Upper lobe of right lung (tissue), 1 donor: ENCODE results near the gene GRK5. TPM values are rescaled to one million over a fixed set of nuclear protein-coding genes. Genes with fewer than 3 reads are reported as not detected.
"Not testable (repeated sequence)": the region's sequence is repeated elsewhere in the genome, so short reads cannot be mapped to it uniquely, and the experiment has no call there.

Experiments
- ATAC-seq: fragments of 200-7000 bp; cut with Tn5 transposase; one replicate; pipeline ENCODE4 v1.9.1; 2020; ENCODE audit warnings: mild to moderate bottlenecking, moderate library complexity
- DNase-seq: peaks from one replicate; pipeline ENCODE4 v3.0.0-alpha.2; 2020
- H3K27ac ChIP-seq: fragments of 200-600 bp; one replicate; pipeline ENCODE4 v1.8.0; 2022
- H3K27me3 ChIP-seq: fragments of 200-600 bp; one replicate; pipeline ENCODE4 v1.8.0; 2022; ENCODE audit warnings: mild to moderate bottlenecking
- H3K36me3 ChIP-seq: fragments of 200-600 bp; one replicate; pipeline ENCODE4 v1.8.0; 2022
- H3K4me1 ChIP-seq: fragments of 200-600 bp; one replicate; pipeline ENCODE4 v1.8.0; 2022
- H3K4me3 ChIP-seq: fragments of 200-600 bp; one replicate; pipeline ENCODE4 v1.8.0; 2022; ENCODE audit warnings: mild to moderate bottlenecking
- H3K9me3 ChIP-seq: fragments of 200-600 bp; one replicate; pipeline ENCODE4 v1.8.0; 2022
- CTCF ChIP-seq: fragments of 200-600 bp; IDR thresholded peaks from one replicate; pipeline ENCODE4 v1.8.0; 2022; ENCODE audit warnings: antibody characterized with exemption
- intact Hi-C: fragments of 100-400 bp; cut with DNase I; formaldehyde crosslinking; loops from one replicate; pipeline ENCODE4 v1.11.0; 2022
- total RNA-seq: library from RNA; stranded (reverse); fragmentation: NEBNext Ultra II Directional; extraction: Animal tissue kit (Norgen Biotek cat#: 25700); gene quantifications from one replicate; pipeline ENCODE4 v1.2.1, GENCODE V29; 2021
- donor health status: DM: no; HTN: yes; CAD: no; lungs with severe emphysema.

GRK5 gene
- total RNA-seq, 1 donor from 2014 or later = 83.5 TPM

GRCh38 chr10:119225083-119225658 is 17.8 kb downstream of the GRK5 start:
- H3K36me3 ChIP-seq = no peaks in the 10 kb centered on the region
- H3K9me3 ChIP-seq = no peaks in the 10 kb centered on the region
- H3K4me1 ChIP-seq = peaks cover 48% of the 10 kb centered on the region
- intact Hi-C loops = no loop called here
- DNase-seq = no peak
- H3K4me3 ChIP-seq = no peak overlapping the region
- no peak overlapping the region for H3K27ac ChIP-seq
- TF ChIP-seq CTCF = no peak
- no peaks in the 10 kb centered on the region for H3K27me3 ChIP-seq
- ATAC-seq = no peak

GRCh38 chr10:119227825-119228224 is 20.5 kb downstream of the GRK5 start:
- no peaks in the 10 kb centered on the region for H3K9me3 ChIP-seq
- intact Hi-C loops = no loop called here
- no peak overlapping the region for H3K27ac ChIP-seq
- TF ChIP-seq CTCF = no peak
- no peaks in the 10 kb centered on the region for H3K36me3 ChIP-seq
- DNase-seq = no peak
- ATAC-seq = no peak
- peaks cover 24% of the 10 kb centered on the region for H3K4me1 ChIP-seq
- no peak overlapping the region for H3K4me3 ChIP-seq
- no peaks in the 10 kb centered on the region for H3K27me3 ChIP-seq

- DNase-seq (no peak), ATAC-seq (no peak)
- Histone ChIP-seq H3K36me3 (no peaks in the 10 kb centered on the region), H3K27me3 (no peaks in the 10 kb centered on the region), H3K4me1 (peaks cover 18% of the 10 kb centered on the region), H3K9me3 (no peaks in the 10 kb centered on the region), H3K27ac (no peak overlapping the region), H3K4me3 (no peak overlapping the region)
- intact Hi-C loops = no loop called here
- no peak for TF ChIP-seq CTCF
These were observed 24.3 kb downstream of the GRK5 start for GRCh38 chr10:119231654-119232053.

GRCh38 chr10:119232439-119232838 is 25.1 kb downstream of the GRK5 start:
- H3K27ac ChIP-seq, H3K27me3 ChIP-seq, ATAC-seq, H3K4me3 ChIP-seq, H3K36me3 ChIP-seq, H3K9me3 ChIP-seq, DNase-seq, intact Hi-C loops: not testable (repeated sequence)
- peaks cover 22% of the 10 kb centered on the region for H3K4me1 ChIP-seq

- intact Hi-C loops = no loop called here
- Histone ChIP-seq H3K27ac (peak overlapping the region; percentile 51), H3K9me3 (no peaks in the 10 kb centered on the region), H3K4me3 (no peak overlapping the region), H3K4me1 (peaks cover 30% of the 10 kb centered on the region), H3K27me3 (no peaks in the 10 kb centered on the region), H3K36me3 (no peaks in the 10 kb centered on the region)
- TF ChIP-seq CTCF = no peak
- ATAC-seq (no peak), DNase-seq (no peak)
These were observed 25.9 kb downstream of the GRK5 start for GRCh38 chr10:119233123-119233820.

- peaks cover 35% of the 10 kb centered on the region for H3K4me1 ChIP-seq
- intact Hi-C loops = no loop called here
- no peak for TF ChIP-seq CTCF
- no peaks in the 10 kb centered on the region for H3K36me3 ChIP-seq
- ATAC-seq (no peak), DNase-seq (no peak)
- H3K4me3 ChIP-seq = no peak overlapping the region
- no peaks in the 10 kb centered on the region for H3K9me3 ChIP-seq
- peak overlapping the region; percentile 51 for H3K27ac ChIP-seq
- no peaks in the 10 kb centered on the region for H3K27me3 ChIP-seq
These were observed 26.4 kb downstream of the GRK5 start for GRCh38 chr10:119233821-119234220.
